ENCODE data around the gene SMIM35. TPM values are rescaled to one million over a fixed set of nuclear protein-coding genes. Genes with fewer than 3 reads are reported as not detected.

Gene SMIM35
- total RNA-seq, 4 donors from 2014 or later = not detected

- WGBS, 2 donors (ENCODE audit: low coverage in 1 of 2) = 89% methylated on average over 6 of the region's 6 CpGs; no CpG with 5 or more reads in 1 of the 2 donors
- Histone ChIP-seq H3K4me3 (no peak overlapping the region), H3K4me1 (peaks cover 0 to 6% (median 2%) of the 10 kb centered on the region in 4 donors), H3K9me3 (no peaks in the 10 kb centered on the region), H3K27me3 (no peaks in the 10 kb centered on the region), H3K27ac (peak overlapping the region in 2 of 4 donors; percentile 14 to 39), H3K36me3 (no peaks in the 10 kb centered on the region)
- intact Hi-C loops (cut with DNase I; ENCODE audit: low total_unique reads) (no loop called here), in situ Hi-C loops (cut with MboI; ENCODE audit: low pct_ligation_motif_present in 1 of 4, low pct_unique_long_range_greater_than_20kb in 1 of 4, low sequenced_read_pairs in 3 of 4) (no loop called here)
- no peak for DNase-seq
- TF ChIP-seq CTCF (IDR thresholded peaks at IDR 0.05) (no peak), POLR2AphosphoS5 (IDR thresholded peaks at IDR 0.05) (no peak), EP300 (IDR thresholded peaks at IDR 0.05; ENCODE audit: low read depth) (no peak), POLR2A (IDR thresholded peaks at IDR 0.05) (no peak)
Measured at GRCh38 chr11:118111744-118112035, 24.9 kb upstream of the SMIM35 start.

GRCh38 chr11:118111019-118111743, 24.4 kb upstream of the SMIM35 start:
- H3K27ac ChIP-seq = peak overlapping the region in 3 of 4 donors; percentile 14 to 39 (median 34)
- intact Hi-C loops (cut with DNase I; ENCODE audit: low total_unique reads) (no loop called here), in situ Hi-C loops (cut with MboI; ENCODE audit: low pct_ligation_motif_present in 1 of 4, low pct_unique_long_range_greater_than_20kb in 1 of 4, low sequenced_read_pairs in 3 of 4) (no loop called here)
- no peaks in the 10 kb centered on the region for H3K36me3 ChIP-seq
- H3K4me3 ChIP-seq = no peak overlapping the region
- peak; percentile 59 for DNase-seq
- peaks cover 0 to 6% (median 2%) of the 10 kb centered on the region in 4 donors for H3K4me1 ChIP-seq
- no peaks in the 10 kb centered on the region for H3K9me3 ChIP-seq
- H3K27me3 ChIP-seq = no peaks in the 10 kb centered on the region
- TF ChIP-seq POLR2AphosphoS5 (IDR thresholded peaks at IDR 0.05) (no peak), CTCF (IDR thresholded peaks at IDR 0.05) (no peak), EP300 (IDR thresholded peaks at IDR 0.05; ENCODE audit: low read depth) (no peak), POLR2A (IDR thresholded peaks at IDR 0.05) (no peak)
- WGBS, 2 donors (ENCODE audit: low coverage in 1 of 2) = 52% methylated on average over 8 of the region's 8 CpGs; no CpG with 5 or more reads in 1 of the 2 donors

- WGBS, 2 donors (ENCODE audit: low coverage in 1 of 2) = 55 to 73% methylated on average over 2 of the region's 2 CpGs
- H3K9me3 ChIP-seq = no peaks in the 10 kb centered on the region
- TF ChIP-seq POLR2A (IDR thresholded peaks at IDR 0.05) (no peak), POLR2AphosphoS5 (IDR thresholded peaks at IDR 0.05) (peak in 1 of 3 donors; percentile 16), EP300 (IDR thresholded peaks at IDR 0.05; ENCODE audit: low read depth) (no peak), CTCF (IDR thresholded peaks at IDR 0.05) (no peak)
- DNase-seq = no peak
- no peak overlapping the region for H3K27ac ChIP-seq
- intact Hi-C loops (cut with DNase I; ENCODE audit: low total_unique reads) = no loop called here
- in situ Hi-C loops (cut with MboI; ENCODE audit: low pct_ligation_motif_present in 1 of 4, low pct_unique_long_range_greater_than_20kb in 1 of 4, low sequenced_read_pairs in 3 of 4) = no loop called here
- no peaks in the 10 kb centered on the region for H3K27me3 ChIP-seq
- H3K36me3 ChIP-seq = no peaks in the 10 kb centered on the region
- peaks cover 0 to 6% (median 2%) of the 10 kb centered on the region in 4 donors for H3K4me1 ChIP-seq
- H3K4me3 ChIP-seq = no peak overlapping the region
Measured at GRCh38 chr11:118109231-118109630, 22.5 kb upstream of the SMIM35 start.

DNA sequence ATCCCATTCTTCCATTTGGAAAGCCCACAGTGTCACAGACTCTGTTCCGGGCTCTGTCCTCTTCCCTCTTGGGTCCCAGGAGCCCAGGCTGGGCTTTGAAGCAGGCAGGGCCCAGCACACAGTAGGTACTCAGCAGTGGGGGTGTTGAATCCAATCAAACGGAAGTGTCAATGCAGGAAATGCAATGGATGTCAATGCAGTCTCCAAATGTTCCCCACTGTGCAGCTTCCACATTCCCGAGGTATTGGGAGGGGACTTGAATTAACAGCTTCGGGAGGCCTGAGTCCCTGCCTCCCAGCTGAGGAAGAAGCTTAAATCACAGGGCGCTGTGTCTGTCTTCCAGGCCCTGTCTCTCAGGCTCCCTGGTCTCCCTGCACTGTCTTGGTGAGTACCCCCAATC, 21.8 kb upstream of the SMIM35 start:
- Histone ChIP-seq H3K4me3 (no peak overlapping the region), H3K4me1 (peaks cover 0 to 6% (median 2%) of the 10 kb centered on the region in 4 donors), H3K9me3 (no peaks in the 10 kb centered on the region), H3K27ac (no peak overlapping the region), H3K27me3 (no peaks in the 10 kb centered on the region), H3K36me3 (no peaks in the 10 kb centered on the region)
- no peak for DNase-seq
- in situ Hi-C loops (cut with MboI; ENCODE audit: low pct_ligation_motif_present in 1 of 4, low pct_unique_long_range_greater_than_20kb in 1 of 4, low sequenced_read_pairs in 3 of 4) = no loop called here
- intact Hi-C loops (cut with DNase I; ENCODE audit: low total_unique reads) = no loop called here
- 75% methylated on average over 5 of the region's 5 CpGs; no CpG with 5 or more reads in 1 of the 2 donors for WGBS, 2 donors (ENCODE audit: low coverage in 1 of 2)
- no peak for TF ChIP-seq POLR2A (IDR thresholded peaks at IDR 0.05)
- TF ChIP-seq POLR2AphosphoS5 (IDR thresholded peaks at IDR 0.05) = no peak
- TF ChIP-seq EP300 (IDR thresholded peaks at IDR 0.05; ENCODE audit: low read depth) = no peak
- TF ChIP-seq CTCF (IDR thresholded peaks at IDR 0.05) = no peak

Measured in transverse colon (tissue), 4 donors.